Measurements from ENCODE around the gene ZNRF4.

GRCh38 chr19:5472286-5472685 lies 17.1 kb downstream of the ZNRF4 start:
- no peak for TF ChIP-seq CTCF (conservative IDR thresholded peaks at IDR 0.05; ENCODE audit: low read depth in 2 of 2)
- no peak for TF ChIP-seq EZH2 (IDR thresholded peaks at IDR 0.05; ENCODE audit: low read depth, unreplicated experiment)
- no peak for TF ChIP-seq JUNB (IDR thresholded peaks at IDR 0.05; ENCODE audit: unreplicated experiment)
